ENCODE measurements around the gene CTDNEP1.

GRCh38 chr17:7222093-7222971 is 29.2 kb downstream of the CTDNEP1 start:
- TF ChIP-seq EP300 (IDR thresholded peaks at IDR 0.05): no peak
- no peak for TF ChIP-seq CTCF (IDR thresholded peaks at IDR 0.05)
- TF ChIP-seq POLR2A (IDR thresholded peaks at IDR 0.05): no peak

Data from ovary (tissue), 3 donors.